GM18498 (cell line): Measurements from ENCODE around the gene CYGB.
"Not testable (repeated sequence)": the region's sequence is repeated elsewhere in the genome, so short reads cannot be mapped to it uniquely, and the experiment has no call there.

Experiments
- ATAC-seq: cut with Tn5 transposase; IDR thresholded peaks from one replicate; pipeline ENCODE4 v1.9.1; 2021; ENCODE audit warnings: mild to moderate bottlenecking, moderate library complexity; ENCODE audit not compliant: unreplicated experiment

Gene CYGB

GRCh38 chr17:76567634-76568432, 30.3 kb upstream of the CYGB start:
- ATAC-seq: no peak

- ATAC-seq: no peak
Measured at GRCh38 chr17:76566988-76567431, 29.5 kb upstream of the CYGB start.

- no peak for ATAC-seq
Measured at GRCh38 chr17:76566613-76566943, 29.1 kb upstream of the CYGB start.

- ATAC-seq: no peak
Measured at GRCh38 chr17:76565728-76566612, 28.5 kb upstream of the CYGB start.

GRCh38 chr17:76564991-76565727, 27.6 kb upstream of the CYGB start:
- not testable (repeated sequence) for ATAC-seq

GRCh38 chr17:76563359-76563758, 25.9 kb upstream of the CYGB start:
- not testable (repeated sequence) for ATAC-seq

GRCh38 chr17:76562734-76563148, 25.2 kb upstream of the CYGB start:
- no peak for ATAC-seq

GRCh38 chr17:76561799-76562268, 24.3 kb upstream of the CYGB start:
- no peak for ATAC-seq

- ATAC-seq: no peak
Measured at GRCh38 chr17:76561332-76561731, 23.8 kb upstream of the CYGB start.

- no peak for ATAC-seq
Measured at GRCh38 chr17:76560877-76561221, 23.3 kb upstream of the CYGB start.

GRCh38 chr17:76560036-76560876, 22.7 kb upstream of the CYGB start:
- no peak for ATAC-seq

- not testable (repeated sequence) for ATAC-seq
Measured at GRCh38 chr17:76559460-76559859, 22.0 kb upstream of the CYGB start.

GRCh38 chr17:76558198-76559095, 20.9 kb upstream of the CYGB start:
- ATAC-seq: no peak

GRCh38 chr17:76557368-76558197, 20.1 kb upstream of the CYGB start:
- ATAC-seq: peak; percentile 82

- peak; percentile 18 for ATAC-seq
Measured at GRCh38 chr17:76556765-76557367, 19.4 kb upstream of the CYGB start.

- no peak for ATAC-seq
Measured at GRCh38 chr17:76554131-76554530, 16.6 kb upstream of the CYGB start.

- no peak for ATAC-seq
Measured at GRCh38 chr17:76553178-76553908, 15.8 kb upstream of the CYGB start.
